CMK (cell line): ENCODE results near the gene FLNA.

Experiments
- DNase-seq: peaks from one replicate; pipeline ENCODE4 v3.0.0-alpha.2; 2010; ENCODE audit warnings: low read depth

FLNA gene

GRCh38 chrX:154373340-154374306 lies 811 bp downstream of the FLNA start:
- DNase-seq: no peak

- no peak for DNase-seq
Observed at GRCh38 chrX:154372612-154373022, 1.8 kb downstream of the FLNA start.

- no peak for DNase-seq
Observed at GRCh38 chrX:154371789-154372300, 2.6 kb downstream of the FLNA start.

DNA sequence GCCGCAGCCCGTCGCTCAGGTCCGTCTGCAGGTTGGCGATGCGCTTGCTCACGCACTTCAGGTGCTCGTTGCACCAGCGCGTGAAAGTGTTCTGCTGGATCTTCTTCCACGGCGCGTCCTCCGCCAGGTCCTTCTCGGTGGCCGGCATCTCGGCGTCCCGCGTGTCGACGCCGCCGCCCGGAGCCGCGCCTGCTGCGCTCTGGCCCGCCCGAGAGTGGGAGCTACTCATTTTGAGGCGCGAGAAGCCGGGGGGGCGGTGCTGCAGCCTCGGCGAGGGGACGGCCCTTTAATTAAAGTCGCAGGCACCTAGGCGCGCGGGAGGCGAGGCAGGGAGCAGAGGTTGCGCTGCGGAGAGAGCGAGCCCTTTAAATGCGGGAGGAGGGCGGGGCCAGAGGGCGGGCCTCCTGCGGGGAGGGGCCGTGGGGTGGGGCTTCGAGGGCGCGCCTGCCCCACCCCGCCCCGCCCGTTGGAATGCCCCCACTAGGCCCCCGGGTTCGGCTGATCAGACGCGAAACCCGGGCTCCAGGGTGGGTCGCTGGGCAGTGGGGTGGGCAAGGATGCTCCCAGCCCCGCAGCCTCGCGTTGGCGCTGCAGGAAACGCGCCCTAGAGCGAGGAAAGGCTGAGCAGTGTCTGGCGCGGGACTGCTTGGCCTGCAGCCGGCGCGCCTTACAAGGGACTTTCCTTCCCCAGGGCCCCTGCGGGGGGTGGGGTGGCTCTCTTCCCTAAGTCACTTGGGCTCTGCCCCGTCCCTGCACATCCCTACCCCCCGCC lies 3.2 kb downstream of the FLNA start:
- peak; percentile 82 for DNase-seq

DNA sequence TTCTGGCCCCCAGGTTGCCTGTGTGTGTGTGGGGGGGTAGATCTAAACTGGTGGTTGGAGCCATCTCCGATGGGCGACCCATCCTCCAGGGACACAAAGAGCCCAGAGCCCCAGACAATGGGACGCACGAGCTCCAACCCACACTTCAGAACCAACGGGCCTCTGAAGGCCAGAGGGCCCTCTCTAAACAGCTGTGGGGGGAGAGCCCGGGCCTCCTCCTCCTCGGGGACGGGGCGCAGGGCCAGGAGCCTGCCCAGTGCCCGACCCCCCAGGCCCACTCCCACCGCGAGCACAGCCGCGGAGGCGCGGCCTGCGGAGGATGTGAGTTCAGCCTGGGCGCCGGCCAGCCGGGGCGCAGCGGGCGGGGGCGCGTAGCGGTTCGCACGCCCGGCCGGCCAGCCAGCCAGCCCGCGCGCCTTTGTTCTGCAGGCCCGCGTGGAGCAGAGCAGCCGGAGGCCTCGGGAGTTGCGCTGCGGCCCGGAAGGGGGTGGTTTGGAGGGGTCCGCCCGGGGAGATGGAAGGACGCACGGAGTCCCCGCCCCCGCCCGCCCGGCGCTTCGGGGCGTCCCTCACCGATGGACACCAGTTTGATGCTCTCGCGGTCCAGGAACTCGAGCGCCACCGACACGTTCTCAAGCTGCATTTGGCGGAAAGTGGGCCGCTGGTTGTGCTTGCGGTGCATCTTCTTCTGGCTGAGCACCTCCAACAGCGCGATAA lies 4.0 kb downstream of the FLNA start:
- no peak for DNase-seq

GRCh38 chrX:154369449-154370299 lies 4.8 kb downstream of the FLNA start:
- peak; percentile 70 for DNase-seq

DNA sequence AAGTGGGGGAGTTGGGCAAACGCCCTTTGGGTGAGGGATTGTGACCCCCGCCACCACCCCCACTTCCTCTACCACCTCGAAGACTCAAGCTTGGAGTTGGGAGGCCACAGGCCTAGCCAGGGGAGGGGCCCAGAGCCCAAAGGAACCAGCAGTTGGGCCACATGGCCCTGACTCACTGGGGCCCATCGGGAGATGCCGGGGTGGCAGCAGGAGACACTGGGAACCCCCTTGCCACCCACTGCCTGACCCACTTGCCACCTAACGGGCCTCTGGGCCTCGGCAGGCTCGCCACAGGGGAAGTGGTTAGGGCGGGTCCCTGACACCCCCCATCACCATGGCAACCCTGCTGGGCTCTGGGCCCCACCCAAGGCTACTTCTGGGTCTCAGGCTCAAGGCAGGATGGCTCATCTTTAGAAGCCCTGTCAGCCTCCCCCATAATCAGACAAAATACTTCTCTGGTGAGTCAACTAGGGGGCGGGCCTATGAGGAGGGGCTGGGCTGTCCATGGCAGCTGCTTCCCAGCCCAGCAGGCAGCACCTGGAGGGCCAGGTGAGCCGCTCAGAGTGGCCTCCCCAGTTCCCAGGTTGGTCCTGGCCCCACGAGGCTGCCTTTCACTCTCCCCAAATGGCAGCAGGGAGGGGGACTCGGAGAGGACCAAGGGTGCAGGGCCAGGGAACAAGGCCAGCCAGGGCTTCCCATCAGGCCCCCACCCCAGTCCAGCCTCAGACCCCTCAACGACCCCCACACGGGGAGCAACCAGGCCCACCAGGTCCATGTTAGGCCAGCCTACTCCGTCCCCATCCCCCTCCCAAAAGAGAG lies 5.6 kb downstream of the FLNA start:
- DNase-seq: peak; percentile 76

DNA sequence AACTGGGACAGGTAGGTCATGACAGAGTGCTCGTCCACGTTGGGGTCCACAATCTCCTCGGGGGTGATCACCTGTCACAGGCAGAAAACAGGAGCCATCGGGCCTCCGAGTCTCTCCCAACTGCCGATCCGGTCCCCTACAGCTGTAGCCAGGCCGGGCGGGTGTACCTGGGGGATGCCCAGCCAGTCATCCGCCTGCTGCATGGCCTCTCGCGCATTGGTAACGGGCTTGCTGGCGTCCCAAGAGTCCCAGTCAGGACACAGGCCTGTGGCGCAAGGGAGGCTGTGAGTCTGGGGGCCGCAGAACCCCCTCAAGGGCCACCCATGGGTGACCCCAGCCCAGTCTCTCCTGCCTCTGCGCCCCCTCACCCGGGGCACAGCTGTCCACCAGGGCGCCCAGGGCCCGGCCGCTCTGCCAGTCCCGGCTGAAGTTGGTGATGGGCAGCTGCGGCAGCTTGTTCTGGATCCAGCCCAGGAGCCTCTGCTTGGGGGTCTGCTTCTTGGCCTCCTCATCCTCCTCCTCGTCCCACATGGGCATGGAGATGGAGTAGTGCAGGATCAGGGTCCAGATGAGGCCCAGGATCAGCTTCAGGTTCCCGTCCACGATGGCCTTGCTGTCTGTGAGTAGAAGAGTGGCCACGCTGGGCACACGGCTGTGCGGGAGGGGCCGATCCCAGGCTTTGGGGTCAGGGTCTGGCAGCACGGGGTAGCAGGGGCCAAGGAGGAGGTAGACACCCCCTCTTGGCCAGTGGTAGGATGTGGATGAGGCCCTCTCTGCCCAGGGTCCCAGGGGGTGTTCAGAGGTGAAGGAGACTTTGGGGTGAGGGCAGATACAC lies 6.7 kb downstream of the FLNA start:
- no peak for DNase-seq

GRCh38 chrX:154366666-154367055 lies 7.8 kb downstream of the FLNA start:
- no peak for DNase-seq

DNA sequence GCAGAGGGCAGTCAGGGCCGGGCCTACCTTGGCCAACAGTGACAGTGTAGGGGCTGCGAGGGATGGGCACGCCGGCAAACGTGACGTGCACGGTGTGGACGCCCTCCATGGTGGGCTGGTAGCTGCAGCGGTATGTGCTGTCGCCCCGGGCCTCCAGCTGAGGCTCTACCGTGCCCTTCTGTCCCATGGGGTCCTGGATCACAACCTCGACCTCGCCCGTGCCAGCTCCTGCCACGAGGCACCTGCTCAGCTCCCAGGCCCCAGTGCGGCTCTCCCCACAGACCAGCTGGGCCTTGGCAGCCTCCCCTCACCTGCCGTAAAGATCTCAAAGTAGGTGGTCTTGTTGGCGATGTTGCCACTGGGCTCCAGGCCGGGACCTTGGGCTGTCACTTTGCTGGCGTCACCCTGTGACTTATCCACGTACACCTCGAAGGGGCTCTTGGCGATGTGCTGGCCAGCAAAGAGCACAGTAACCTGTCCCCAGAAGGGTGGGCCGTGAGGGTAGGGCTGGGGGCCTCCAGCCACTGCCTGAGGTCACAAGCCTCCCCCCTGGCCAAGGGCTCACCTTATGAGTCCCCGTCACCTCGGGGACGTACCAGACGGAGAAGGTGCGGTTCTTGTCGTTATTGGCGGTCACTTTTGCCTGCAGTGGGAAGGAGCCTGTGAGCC lies 8.3 kb downstream of the FLNA start:
- no peak for DNase-seq

DNA sequence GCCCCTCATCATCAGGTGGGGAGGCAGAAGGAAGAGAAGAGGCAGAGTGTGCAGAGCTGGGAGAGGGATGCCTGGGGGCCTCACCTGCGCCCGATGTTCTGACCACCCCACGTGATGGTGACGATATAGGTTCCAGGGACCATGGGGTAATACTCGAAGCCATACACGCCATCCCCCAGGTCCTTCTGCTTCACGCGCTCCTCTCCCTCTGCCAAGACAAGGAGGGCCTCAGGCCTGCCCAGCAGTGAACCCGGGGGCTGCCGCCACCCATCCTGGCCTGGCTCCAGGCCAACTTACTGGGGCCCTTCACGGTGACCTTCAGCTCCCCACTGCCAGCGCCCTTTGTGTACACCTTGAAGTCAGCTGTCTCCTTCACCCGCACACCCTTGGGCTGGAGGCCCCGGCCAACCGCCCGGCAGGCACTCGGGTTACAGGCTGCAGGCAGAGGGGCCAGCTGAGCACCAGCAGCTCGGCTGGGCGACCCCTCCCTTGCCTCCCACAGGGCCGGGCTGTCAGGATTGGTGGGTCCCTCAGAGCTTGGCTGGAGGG lies 9.3 kb downstream of the FLNA start:
- DNase-seq: no peak

DNA sequence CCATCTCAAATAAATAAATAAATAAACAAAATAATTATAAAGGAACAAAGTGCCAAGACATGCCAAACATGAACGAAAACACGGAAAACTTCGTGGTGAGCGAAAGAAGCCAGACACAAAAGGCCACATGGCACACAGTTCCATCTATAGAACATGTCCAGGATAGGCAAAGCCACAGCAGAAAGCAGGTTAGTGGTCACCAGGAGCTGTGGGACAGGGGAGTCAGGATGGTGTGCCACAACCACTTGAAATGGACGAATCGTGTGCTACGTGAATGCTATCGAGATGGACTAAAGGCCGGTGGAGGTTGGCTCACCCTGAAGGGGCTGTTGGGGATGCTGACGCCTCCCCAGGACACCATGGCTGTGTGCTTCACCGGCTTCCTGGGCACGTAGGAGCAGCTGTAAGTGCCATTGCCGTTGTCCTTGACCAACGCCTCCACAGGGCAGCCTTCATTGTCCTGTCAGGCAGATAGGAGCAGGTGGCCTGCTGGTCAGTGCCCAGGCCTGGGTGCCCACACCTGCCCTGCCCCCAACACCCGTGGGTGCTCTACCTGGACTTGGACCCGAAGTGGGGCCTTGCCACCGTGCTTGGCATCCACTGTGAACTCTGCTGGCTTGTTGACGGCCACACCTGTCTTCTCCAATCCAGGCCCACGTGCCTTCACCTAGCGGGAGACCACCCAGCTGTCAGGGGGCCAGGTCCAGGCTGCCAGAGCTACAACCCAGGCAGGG lies 10.6 kb downstream of the FLNA start:
- no peak for DNase-seq

DNA sequence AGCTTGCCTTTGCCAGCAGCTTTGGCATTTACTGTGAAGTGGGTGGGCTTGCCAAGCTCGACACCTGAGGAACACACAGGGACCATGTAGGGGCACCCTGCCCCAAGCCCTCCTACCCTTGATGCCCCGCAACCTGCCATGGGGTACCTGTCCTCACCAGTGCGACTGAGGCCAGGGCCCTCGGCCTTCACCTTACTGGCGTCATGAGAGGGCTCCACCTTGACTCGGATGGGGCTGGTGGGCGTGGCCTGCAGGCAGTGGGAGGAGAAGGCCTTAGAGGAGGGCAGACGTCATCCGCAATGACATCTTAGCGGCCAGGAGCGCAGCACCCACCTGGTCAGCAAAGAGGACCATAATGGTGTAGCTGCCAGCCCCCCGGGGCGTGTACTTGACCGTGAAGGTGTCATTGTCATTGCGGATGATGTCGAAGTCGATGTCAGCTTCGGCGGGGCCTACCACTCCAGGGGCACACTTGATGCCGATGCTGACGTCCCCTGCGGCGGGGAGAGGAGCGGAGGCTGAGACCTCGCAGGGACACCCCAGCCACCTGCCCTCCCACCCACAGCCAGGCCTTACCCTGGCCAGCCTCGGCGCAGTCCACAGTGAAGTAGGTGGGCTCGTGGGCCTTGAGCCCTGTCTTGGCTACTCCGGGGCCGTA lies 12.2 kb downstream of the FLNA start:
- DNase-seq: no peak

GRCh38 chrX:154360155-154360713 lies 14.2 kb downstream of the FLNA start:
- DNase-seq: no peak

- DNase-seq: no peak
Observed at GRCh38 chrX:154359362-154360154, 14.9 kb downstream of the FLNA start.

DNA sequence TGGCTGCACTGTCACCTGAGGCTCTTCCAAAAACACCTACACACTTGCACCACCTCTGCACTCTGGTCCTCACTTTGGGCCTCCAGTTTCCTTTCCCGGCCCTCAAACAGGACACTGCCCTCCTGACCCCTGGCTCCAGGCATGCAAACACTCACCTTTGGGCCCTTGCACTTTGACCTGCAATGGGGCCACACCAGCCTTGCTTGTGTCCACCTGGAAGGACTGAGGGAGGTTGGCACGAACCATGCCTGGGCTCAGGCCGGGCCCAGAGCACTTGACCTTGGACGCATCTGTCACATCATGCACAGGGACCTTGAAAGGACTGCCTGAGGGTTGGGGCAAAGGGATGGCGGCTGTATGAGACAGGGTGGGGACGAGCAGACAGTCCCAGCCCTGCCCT lies 15.6 kb downstream of the FLNA start:
- no peak for DNase-seq
